Neural crest cell (in vitro differentiated cells): Measurements from ENCODE around the gene CAST. TPM values are rescaled to one million over a fixed set of nuclear protein-coding genes. Genes with fewer than 3 reads are reported as not detected.
A peak's percentile ranks its signal among the peaks of the same experiment; 100 is the strongest.

Experiments used
- DNase-seq: peaks from one replicate; pipeline ENCODE4 v3.0.0; 2021; ENCODE audit warnings: low read depth, mixed read lengths, low spot score
- H3K27ac Mint-ChIP-seq: one replicate; pipeline ENCODE4 v1.8.0; 2021; ENCODE audit warnings: mild to moderate bottlenecking, mixed read lengths; ENCODE audit not compliant: unreplicated experiment
- H3K27me3 Mint-ChIP-seq: 2 replicates; pipeline ENCODE4 v1.8.0; 2021; ENCODE audit warnings: low read depth, mild to moderate bottlenecking, mixed read lengths
- H3K36me3 Mint-ChIP-seq: 2 replicates; pipeline ENCODE4 v1.8.0; 2021; ENCODE audit warnings: low read depth, mild to moderate bottlenecking, mixed read lengths
- H3K4me1 Mint-ChIP-seq: 2 replicates; pipeline ENCODE4 v1.8.0; 2021; ENCODE audit warnings: mixed read lengths
- H3K4me3 Mint-ChIP-seq: one replicate; pipeline ENCODE4 v1.8.0; 2021; ENCODE audit warnings: mild to moderate bottlenecking, mixed read lengths
- H3K9me3 Mint-ChIP-seq: 2 replicates; pipeline ENCODE4 v1.8.0; 2021; ENCODE audit warnings: mixed read lengths
- CTCF ChIP-seq: fragments of 200-600 bp; sonication (generic); conservative IDR thresholded peaks from 2 replicates; pipeline ENCODE4 v1.5.0; 2021; ENCODE audit warnings: antibody characterized with exemption, mild to moderate bottlenecking
- total RNA-seq: library from RNA; stranded (reverse); gene quantifications from 2 replicates; pipeline ENCODE4 v1.2.1, GENCODE V29; 2021

Gene CAST
- total RNA-seq, 1 donor from 2014 or later: 50.7 TPM

- Mint-ChIP-seq H3K9me3 (no peaks in the 10 kb centered on the region), H3K36me3 (no peaks in the 10 kb centered on the region), H3K4me1 (peaks cover 14% of the 10 kb centered on the region), H3K27ac (peak overlapping the region; percentile 54), H3K4me3 (peak overlapping the region; percentile 96), H3K27me3 (peaks cover 37% of the 10 kb centered on the region)
- peak; percentile 52 for DNase-seq
- no peak for TF ChIP-seq CTCF
Observed at GRCh38 chr5:96662725-96663518, 746 bp downstream of the CAST start.

DNA sequence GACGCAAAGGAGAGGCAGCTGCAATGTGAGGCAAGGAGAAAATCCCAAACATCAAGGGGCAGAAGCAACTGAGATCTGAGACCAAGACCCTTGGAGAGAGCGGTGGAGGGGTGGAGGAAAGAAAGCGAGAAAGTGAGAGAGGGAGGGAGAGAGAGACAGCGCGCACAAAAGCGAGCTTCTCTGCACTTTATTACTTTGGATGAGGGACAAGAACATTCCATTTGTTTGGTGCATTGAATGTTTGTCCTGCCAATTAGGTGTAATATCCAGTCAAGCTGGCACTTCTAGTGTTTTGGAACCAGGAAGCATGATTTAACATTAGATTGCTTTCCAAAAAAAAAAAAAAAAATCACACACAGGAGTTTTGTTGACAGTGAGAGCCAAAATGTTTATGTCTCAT is 1.4 kb downstream of the CAST start:
- Mint-ChIP-seq H3K27ac (no peak overlapping the region), H3K4me3 (peak overlapping the region; percentile 96), H3K27me3 (peaks cover 37% of the 10 kb centered on the region), H3K4me1 (peaks cover 14% of the 10 kb centered on the region), H3K9me3 (no peaks in the 10 kb centered on the region), H3K36me3 (no peaks in the 10 kb centered on the region)
- DNase-seq: no peak
- TF ChIP-seq CTCF: no peak

DNA sequence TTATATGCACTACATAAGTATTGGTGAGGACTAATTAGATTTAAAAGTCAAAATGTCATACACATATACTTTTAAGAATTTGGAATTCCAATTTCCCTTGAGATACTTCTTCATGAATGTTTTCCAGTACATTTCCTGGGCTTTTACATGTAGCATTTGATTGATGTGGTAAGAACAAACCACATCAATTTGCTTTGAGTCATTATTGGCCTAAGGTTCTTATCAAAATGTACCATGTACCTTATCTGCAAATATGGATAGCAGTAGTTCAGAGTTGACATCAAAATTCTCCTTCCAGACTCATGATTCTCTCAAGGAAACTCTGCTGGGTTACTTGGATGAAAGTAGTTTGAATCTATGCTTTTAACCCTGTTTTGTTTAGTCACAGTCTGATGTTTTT is 2.5 kb downstream of the CAST start:
- Mint-ChIP-seq H3K27me3 (peaks cover 36% of the 10 kb centered on the region), H3K9me3 (no peaks in the 10 kb centered on the region), H3K4me1 (peaks cover 14% of the 10 kb centered on the region), H3K36me3 (no peaks in the 10 kb centered on the region), H3K4me3 (no peak overlapping the region), H3K27ac (no peak overlapping the region)
- no peak for DNase-seq
- no peak for TF ChIP-seq CTCF

DNA sequence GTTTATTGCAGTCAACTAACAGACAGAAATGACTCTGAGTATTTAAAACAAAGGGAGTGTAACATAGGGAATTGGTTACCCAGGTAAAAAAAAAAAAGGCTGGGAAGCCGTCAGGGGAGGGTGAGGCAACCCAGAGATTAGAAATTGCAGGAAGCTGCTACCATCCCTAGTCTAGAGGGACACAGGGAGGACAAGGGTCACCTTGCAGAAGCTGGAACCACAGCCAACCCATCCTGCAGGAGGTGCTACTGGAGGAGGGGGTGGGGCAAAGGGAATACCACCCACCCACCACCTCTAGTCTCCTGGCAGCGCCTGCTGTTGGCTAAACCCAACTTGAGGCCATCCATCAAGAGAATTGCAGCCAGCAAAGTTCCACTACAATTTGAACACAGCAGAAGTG is 6.5 kb downstream of the CAST start:
- H3K4me1 Mint-ChIP-seq: no peaks in the 10 kb centered on the region
- H3K36me3 Mint-ChIP-seq: no peaks in the 10 kb centered on the region
- no peak overlapping the region for H3K4me3 Mint-ChIP-seq
- no peak overlapping the region for H3K27ac Mint-ChIP-seq
- peaks cover 3% of the 10 kb centered on the region for H3K27me3 Mint-ChIP-seq
- DNase-seq: no peak
- H3K9me3 Mint-ChIP-seq: no peaks in the 10 kb centered on the region
- TF ChIP-seq CTCF: no peak

DNA sequence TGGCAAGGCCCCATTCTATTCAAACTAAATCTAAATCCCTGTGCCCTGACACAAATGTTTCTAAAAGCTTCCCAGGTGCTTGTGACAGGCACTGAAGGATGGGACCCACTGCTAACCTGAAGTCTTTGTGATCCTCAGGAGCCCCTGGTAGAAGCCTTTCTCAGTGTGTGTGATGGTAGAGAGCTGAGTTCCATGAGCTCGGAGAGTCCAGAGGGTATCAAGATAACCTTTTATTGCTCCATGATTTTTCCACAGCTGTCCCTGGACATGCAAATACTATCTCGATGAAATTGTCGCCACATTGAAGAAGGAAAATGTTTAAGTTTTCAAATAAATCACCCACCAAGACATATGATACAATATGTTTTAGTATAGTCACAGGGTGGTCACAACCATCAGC is 7.7 kb downstream of the CAST start:
- DNase-seq: no peak
- H3K9me3 Mint-ChIP-seq: no peaks in the 10 kb centered on the region
- TF ChIP-seq CTCF: no peak

More for the DNA sequence above, 7.7 kb downstream of the CAST start:
- H3K27ac Mint-ChIP-seq: no peak overlapping the region
- no peak overlapping the region for H3K4me3 Mint-ChIP-seq
- H3K36me3 Mint-ChIP-seq: no peaks in the 10 kb centered on the region
- H3K27me3 Mint-ChIP-seq: no peaks in the 10 kb centered on the region
- H3K4me1 Mint-ChIP-seq: no peaks in the 10 kb centered on the region
